ENCODE measurements around the gene POLR2J. TPM values are rescaled to one million over a fixed set of nuclear protein-coding genes. Genes with fewer than 3 reads are reported as not detected.

POLR2J gene
- total RNA-seq, 1 experiment from 2014 or later: 50.5 TPM

DNA sequence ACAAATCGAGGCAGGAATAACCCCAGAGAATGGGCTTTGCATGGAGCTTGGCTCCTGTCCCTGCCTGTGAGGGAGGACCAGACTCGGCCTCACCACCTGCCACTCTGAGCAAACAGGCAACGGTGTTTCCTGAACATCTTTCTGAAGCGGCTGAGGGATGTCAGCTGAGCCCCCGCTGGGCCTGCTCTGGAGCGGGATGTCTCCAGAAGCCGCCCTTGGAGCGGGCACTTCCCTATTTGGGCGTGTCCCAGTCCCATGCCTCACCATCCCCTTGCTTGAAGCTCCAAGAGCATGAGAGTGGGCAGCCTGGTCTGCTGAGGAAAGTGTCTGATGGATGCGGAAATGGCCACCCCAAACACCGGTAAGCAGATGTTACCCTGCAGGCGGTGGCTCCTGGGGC lies 24.3 kb downstream of the POLR2J start:
- ChIA-PET CTCF (interaction anchor here (0.7 to 2.1 kb wide), 4 partner anchors 12 to 50 kb away, joined by 3 to 8 read pairs (median 4); no protein-coding TSS in a partner anchor), POLR2A (no interaction called here)
- no peak for TF ChIP-seq CREM (CRISPR knock-in tag; IDR thresholded peaks at IDR 0.05)
- TF ChIP-seq RORB (CRISPR knock-in tag; IDR thresholded peaks at IDR 0.05): no peak
- TF ChIP-seq, protein P1, sequence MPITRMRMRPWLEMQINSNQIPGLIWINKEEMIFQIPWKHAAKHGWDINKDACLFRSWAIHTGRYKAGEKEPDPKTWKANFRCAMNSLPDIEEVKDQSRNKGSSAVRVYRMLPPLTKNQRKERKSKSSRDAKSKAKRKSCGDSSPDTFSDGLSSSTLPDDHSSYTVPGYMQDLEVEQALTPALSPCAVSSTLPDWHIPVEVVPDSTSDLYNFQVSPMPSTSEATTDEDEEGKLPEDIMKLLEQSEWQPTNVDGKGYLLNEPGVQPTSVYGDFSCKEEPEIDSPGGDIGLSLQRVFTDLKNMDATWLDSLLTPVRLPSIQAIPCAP (CRISPR knock-in tag; IDR thresholded peaks at IDR 0.05): no peak
- no peak for TF ChIP-seq ATF1 (CRISPR knock-in tag; IDR thresholded peaks at IDR 0.05)
- TF ChIP-seq, protein P2, sequence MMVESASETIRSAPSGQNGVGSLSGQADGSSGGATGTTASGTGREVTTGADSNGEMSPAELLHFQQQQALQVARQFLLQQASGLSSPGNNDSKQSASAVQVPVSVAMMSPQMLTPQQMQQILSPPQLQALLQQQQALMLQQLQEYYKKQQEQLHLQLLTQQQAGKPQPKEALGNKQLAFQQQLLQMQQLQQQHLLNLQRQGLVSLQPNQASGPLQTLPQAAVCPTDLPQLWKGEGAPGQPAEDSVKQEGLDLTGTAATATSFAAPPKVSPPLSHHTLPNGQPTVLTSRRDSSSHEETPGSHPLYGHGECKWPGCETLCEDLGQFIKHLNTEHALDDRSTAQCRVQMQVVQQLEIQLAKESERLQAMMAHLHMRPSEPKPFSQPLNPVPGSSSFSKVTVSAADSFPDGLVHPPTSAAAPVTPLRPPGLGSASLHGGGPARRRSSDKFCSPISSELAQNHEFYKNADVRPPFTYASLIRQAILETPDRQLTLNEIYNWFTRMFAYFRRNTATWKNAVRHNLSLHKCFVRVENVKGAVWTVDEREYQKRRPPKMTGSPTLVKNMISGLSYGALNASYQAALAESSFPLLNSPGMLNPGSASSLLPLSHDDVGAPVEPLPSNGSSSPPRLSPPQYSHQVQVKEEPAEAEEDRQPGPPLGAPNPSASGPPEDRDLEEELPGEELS (CRISPR knock-in tag; IDR thresholded peaks at IDR 0.05): no peak
- TF ChIP-seq, protein P3, sequence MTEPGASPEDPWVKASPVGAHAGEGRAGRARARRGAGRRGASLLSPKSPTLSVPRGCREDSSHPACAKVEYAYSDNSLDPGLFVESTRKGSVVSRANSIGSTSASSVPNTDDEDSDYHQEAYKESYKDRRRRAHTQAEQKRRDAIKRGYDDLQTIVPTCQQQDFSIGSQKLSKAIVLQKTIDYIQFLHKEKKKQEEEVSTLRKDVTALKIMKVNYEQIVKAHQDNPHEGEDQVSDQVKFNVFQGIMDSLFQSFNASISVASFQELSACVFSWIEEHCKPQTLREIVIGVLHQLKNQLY (CRISPR knock-in tag; IDR thresholded peaks at IDR 0.05): no peak
- H3K27me3 Mint-ChIP-seq (ENCODE audit: low read depth): no peaks in the 10 kb centered on the region
- H3K27ac Mint-ChIP-seq: no peak overlapping the region
- H3K4me1 Mint-ChIP-seq: peaks cover 9% of the 10 kb centered on the region
- DNase-seq (ENCODE audit: low spot score) (no peak), ATAC-seq (peak; percentile 22; the same call in 1 of the 2 replicates)
- no peaks in the 10 kb centered on the region for H3K9me3 Mint-ChIP-seq
- H3K36me3 Mint-ChIP-seq: peaks cover 19% of the 10 kb centered on the region
- no peak overlapping the region for H3K4me3 Mint-ChIP-seq

DNA sequence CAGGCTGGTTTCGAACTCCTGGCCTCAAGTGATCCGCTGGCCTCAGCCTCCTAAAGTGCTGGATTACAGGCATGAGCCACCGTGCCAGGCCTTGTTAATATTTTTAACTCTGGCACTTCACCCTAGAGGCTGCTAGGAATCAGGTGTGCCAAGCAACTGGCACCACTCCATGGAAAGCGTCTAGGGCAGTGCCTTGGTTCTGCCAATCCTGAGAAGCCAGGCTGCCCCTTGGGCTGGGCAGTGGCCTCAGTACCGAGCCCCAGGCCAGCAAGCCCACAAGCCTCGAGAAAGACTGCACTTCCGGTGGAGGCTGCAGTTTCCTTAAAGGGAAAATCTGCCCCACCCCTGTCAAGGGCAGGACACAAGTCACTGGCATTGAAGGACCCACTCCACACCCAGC lies 25.4 kb downstream of the POLR2J start:
- POLR2A ChIA-PET: no interaction called here
- no peak overlapping the region for H3K4me3 Mint-ChIP-seq
- H3K36me3 Mint-ChIP-seq: peaks cover 15% of the 10 kb centered on the region
- TF ChIP-seq, protein P4, sequence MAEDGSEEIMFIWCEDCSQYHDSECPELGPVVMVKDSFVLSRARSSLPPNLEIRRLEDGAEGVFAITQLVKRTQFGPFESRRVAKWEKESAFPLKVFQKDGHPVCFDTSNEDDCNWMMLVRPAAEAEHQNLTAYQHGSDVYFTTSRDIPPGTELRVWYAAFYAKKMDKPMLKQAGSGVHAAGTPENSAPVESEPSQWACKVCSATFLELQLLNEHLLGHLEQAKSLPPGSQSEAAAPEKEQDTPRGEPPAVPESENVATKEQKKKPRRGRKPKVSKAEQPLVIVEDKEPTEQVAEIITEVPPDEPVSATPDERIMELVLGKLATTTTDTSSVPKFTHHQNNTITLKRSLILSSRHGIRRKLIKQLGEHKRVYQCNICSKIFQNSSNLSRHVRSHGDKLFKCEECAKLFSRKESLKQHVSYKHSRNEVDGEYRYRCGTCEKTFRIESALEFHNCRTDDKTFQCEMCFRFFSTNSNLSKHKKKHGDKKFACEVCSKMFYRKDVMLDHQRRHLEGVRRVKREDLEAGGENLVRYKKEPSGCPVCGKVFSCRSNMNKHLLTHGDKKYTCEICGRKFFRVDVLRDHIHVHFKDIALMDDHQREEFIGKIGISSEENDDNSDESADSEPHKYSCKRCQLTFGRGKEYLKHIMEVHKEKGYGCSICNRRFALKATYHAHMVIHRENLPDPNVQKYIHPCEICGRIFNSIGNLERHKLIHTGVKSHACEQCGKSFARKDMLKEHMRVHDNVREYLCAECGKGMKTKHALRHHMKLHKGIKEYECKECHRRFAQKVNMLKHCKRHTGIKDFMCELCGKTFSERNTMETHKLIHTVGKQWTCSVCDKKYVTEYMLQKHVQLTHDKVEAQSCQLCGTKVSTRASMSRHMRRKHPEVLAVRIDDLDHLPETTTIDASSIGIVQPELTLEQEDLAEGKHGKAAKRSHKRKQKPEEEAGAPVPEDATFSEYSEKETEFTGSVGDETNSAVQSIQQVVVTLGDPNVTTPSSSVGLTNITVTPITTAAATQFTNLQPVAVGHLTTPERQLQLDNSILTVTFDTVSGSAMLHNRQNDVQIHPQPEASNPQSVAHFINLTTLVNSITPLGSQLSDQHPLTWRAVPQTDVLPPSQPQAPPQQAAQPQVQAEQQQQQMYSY (CRISPR knock-in tag; IDR thresholded peaks at IDR 0.05): no peak
- TF ChIP-seq SOX15 (CRISPR knock-in tag; IDR thresholded peaks at IDR 0.05): no peak
- TF ChIP-seq, protein P5, sequence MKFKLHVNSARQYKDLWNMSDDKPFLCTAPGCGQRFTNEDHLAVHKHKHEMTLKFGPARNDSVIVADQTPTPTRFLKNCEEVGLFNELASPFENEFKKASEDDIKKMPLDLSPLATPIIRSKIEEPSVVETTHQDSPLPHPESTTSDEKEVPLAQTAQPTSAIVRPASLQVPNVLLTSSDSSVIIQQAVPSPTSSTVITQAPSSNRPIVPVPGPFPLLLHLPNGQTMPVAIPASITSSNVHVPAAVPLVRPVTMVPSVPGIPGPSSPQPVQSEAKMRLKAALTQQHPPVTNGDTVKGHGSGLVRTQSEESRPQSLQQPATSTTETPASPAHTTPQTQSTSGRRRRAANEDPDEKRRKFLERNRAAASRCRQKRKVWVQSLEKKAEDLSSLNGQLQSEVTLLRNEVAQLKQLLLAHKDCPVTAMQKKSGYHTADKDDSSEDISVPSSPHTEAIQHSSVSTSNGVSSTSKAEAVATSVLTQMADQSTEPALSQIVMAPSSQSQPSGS (CRISPR knock-in tag; IDR thresholded peaks at IDR 0.05; ENCODE audit: borderline replicate concordance, low read depth): no peak
- TF ChIP-seq, protein P3 (CRISPR knock-in tag; IDR thresholded peaks at IDR 0.05): no peak
- TF ChIP-seq ZNF219 (CRISPR knock-in tag; IDR thresholded peaks at IDR 0.05; ENCODE audit: borderline replicate concordance): no peak
- TF ChIP-seq, protein P6, sequence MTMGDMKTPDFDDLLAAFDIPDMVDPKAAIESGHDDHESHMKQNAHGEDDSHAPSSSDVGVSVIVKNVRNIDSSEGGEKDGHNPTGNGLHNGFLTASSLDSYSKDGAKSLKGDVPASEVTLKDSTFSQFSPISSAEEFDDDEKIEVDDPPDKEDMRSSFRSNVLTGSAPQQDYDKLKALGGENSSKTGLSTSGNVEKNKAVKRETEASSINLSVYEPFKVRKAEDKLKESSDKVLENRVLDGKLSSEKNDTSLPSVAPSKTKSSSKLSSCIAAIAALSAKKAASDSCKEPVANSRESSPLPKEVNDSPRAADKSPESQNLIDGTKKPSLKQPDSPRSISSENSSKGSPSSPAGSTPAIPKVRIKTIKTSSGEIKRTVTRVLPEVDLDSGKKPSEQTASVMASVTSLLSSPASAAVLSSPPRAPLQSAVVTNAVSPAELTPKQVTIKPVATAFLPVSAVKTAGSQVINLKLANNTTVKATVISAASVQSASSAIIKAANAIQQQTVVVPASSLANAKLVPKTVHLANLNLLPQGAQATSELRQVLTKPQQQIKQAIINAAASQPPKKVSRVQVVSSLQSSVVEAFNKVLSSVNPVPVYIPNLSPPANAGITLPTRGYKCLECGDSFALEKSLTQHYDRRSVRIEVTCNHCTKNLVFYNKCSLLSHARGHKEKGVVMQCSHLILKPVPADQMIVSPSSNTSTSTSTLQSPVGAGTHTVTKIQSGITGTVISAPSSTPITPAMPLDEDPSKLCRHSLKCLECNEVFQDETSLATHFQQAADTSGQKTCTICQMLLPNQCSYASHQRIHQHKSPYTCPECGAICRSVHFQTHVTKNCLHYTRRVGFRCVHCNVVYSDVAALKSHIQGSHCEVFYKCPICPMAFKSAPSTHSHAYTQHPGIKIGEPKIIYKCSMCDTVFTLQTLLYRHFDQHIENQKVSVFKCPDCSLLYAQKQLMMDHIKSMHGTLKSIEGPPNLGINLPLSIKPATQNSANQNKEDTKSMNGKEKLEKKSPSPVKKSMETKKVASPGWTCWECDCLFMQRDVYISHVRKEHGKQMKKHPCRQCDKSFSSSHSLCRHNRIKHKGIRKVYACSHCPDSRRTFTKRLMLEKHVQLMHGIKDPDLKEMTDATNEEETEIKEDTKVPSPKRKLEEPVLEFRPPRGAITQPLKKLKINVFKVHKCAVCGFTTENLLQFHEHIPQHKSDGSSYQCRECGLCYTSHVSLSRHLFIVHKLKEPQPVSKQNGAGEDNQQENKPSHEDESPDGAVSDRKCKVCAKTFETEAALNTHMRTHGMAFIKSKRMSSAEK (CRISPR knock-in tag; IDR thresholded peaks at IDR 0.05; ENCODE audit: borderline replicate concordance): no peak
- H3K27ac Mint-ChIP-seq: no peak overlapping the region
- H3K27me3 Mint-ChIP-seq (ENCODE audit: low read depth): no peaks in the 10 kb centered on the region
- ATAC-seq (no peak), DNase-seq (ENCODE audit: low spot score) (no peak)
- H3K4me1 Mint-ChIP-seq: peaks cover 9% of the 10 kb centered on the region
- CTCF ChIA-PET: interaction anchor here (1.1 kb wide), 1 partner anchor 38 kb away, joined by 3 read pairs; no protein-coding TSS in a partner anchor
- H3K9me3 Mint-ChIP-seq: no peaks in the 10 kb centered on the region
